GM10266 (cell line): Measurements from ENCODE around the gene HSDL2.
"Not testable (repeated sequence)": the region's sequence is repeated elsewhere in the genome, so short reads cannot be mapped to it uniquely, and the experiment has no call there.

Source experiments
- DNase-seq: peaks from one replicate; pipeline ENCODE4 v3.0.0; 2012; ENCODE audit errors: extremely low spot score
- TF ChIP-seq, protein P1 (sequence below): IDR thresholded peaks from 2 replicates; pipeline ENCODE4 v1.5.1; 2012; ENCODE audit warnings: mild to moderate bottlenecking, low read depth; ENCODE audit not compliant: control insufficient read depth, insufficient read depth; ENCODE audit errors: missing control alignments

The HSDL2 gene

DNA sequence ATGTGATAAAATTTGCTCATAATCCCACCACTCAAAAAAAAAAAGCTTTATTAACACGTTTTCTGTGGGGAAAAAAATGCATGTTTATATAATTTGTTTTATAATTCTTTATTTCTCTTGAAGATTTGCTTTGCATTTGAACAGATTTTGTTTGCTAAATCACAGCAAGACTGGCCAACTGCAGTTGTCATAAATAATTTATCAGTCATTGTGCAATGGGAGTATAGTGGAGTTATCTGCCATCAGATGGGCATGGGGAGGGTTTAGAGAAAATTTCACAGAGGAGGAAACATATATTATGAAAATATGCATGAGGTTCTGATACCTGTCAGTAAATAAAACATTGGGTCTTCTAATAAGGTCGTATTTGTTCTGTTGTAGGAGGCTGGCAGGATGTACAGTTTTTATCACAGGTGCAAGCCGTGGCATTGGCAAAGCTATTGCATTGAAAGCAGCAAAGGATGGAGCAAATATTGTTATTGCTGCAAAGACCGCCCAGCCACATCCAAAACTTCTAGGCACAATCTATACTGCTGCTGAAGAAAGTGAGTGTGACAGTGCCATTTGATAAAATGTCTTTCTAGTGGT, 23.8 kb downstream of the HSDL2 start:
- TF ChIP-seq, protein P1, sequence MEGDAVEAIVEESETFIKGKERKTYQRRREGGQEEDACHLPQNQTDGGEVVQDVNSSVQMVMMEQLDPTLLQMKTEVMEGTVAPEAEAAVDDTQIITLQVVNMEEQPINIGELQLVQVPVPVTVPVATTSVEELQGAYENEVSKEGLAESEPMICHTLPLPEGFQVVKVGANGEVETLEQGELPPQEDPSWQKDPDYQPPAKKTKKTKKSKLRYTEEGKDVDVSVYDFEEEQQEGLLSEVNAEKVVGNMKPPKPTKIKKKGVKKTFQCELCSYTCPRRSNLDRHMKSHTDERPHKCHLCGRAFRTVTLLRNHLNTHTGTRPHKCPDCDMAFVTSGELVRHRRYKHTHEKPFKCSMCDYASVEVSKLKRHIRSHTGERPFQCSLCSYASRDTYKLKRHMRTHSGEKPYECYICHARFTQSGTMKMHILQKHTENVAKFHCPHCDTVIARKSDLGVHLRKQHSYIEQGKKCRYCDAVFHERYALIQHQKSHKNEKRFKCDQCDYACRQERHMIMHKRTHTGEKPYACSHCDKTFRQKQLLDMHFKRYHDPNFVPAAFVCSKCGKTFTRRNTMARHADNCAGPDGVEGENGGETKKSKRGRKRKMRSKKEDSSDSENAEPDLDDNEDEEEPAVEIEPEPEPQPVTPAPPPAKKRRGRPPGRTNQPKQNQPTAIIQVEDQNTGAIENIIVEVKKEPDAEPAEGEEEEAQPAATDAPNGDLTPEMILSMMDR = no peak
- DNase-seq = no peak

DNA sequence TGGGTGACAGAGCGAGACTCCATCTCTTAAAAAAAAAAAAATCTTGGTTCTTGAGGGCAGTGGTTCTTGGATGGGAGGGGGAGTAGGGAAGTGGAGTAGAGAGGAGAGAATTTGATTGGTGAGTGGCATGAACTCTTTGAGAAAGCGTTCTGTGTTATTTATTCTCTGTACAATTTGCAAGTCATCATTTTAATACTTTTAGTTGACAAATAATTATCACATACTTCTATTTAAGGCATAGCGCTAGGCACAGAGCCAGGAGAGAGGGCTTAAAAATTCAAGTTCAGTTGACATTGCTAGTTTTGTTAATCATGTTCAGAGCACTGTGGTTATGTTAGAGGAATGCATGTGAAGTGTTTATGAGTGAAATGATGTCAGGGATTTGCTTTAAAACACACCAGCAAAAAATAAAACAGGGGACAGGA, 24.6 kb downstream of the HSDL2 start:
- TF ChIP-seq, protein P1 = no peak
- no peak for DNase-seq

DNA sequence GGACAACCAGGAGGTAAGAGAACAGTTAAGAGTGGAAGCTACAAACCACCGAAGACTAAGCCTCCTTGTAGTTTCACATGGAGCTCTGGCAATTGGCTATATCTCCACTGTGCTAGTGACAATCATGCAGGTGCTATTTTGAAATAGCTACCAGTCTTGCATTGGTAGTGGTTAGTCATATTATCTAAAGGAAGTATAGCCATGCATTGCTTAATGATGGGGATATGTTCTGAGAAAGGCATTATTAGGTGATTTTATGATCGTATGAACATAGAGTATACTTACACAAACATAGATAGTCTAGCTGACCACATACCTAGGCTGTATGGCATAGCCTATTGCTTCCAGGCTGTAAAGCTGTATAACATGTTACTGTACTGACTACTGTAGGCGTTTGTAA, 28.4 kb downstream of the HSDL2 start:
- TF ChIP-seq, protein P1 = no peak
- no peak for DNase-seq

DNA sequence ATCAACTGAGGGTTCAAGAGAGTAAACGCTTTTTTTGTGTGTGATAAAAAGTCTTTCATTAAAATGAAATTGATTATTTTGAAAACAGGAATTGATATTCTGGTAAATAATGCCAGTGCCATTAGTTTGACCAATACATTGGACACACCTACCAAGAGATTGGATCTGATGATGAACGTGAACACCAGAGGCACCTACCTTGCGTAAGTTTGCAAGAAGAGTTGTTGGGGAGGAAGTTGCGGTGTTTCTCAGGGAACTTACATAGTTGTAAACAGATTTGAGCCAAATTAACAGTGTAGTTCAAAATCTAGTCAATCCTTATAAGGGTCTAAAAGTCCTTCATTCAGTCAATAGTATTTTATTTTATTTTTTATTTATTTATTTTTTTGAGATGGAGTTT, 28.9 kb downstream of the HSDL2 start:
- TF ChIP-seq, protein P1 = no peak
- DNase-seq = no peak

DNA sequence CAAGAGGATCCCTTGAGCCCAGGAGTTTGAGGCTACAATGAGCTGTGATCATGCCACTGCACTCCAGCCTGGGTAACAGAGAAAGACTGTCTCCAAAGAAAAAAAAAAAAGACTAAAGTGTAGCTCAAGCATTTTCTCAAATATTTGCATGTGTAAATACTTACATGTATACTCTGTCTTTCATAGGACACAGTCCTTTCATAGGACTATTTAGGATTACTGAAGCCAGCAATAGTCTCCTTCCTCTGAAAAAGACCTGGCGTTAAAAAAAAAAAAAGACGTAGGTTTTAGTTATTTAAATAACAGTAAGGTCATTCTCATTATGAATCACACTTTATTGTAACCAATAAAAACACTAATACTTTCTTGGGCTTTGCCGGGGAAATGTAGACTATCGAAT, 29.9 kb downstream of the HSDL2 start:
- TF ChIP-seq, protein P1 = no peak
- DNase-seq = no peak

DNA sequence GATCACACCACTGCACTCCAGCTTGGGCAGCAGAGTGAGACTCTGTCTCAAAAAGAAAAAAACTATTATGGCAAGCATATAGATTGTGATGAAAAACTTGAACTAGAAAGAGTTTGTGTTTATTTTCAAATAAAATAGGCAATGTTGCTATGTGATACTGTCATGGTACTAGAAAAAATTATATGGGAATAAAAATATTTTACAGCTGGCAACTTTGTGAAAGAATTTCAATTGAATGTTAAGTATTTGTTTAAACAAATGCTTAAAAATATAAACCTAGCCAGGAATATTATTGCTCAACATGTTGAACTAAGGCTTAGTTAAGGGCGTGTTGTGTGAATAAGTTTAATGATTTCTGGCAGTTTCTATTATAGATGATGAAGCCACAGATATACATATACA, 31.7 kb downstream of the HSDL2 start:
- no peak for DNase-seq
- TF ChIP-seq, protein P1 = no peak

DNA sequence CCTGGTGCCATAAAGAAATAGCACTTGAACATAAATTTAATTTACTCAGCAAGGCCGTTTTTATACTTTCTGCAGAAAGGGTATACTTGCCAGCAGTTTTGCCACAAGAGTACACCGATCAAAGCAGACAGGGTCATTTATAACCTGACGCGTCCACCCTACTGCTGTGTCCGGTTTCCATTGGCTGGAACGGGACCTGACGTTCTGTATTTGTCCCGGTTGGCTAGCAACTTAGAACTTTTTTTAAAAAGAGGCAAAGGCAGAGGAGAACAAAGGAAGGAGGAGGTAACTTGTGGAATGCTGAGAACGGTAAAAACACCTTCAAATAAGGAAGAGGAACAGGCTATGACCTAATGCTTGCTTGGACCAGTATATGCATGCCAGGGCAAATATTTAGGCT, 33.8 kb downstream of the HSDL2 start:
- DNase-seq = not testable (repeated sequence)

DNA sequence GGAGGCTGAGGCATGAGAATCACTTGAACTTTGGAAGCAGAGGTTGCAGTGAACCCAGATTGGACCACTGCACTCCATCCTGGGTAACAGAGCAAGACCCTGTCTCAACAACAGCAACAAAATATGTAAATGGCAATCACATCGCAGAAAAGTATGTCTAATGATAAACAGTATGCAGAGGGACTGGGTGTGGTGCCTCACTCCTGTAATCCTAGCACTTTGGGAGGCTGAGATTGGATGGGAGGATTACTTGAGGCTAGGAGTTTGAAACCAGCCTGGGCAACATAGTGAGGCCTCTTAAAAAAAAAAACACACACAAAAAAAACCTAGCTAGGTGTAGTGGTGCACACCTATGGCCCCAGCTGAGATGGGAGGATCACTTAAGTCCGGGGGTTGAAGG, 40.3 kb downstream of the HSDL2 start:
- TF ChIP-seq, protein P1 = no peak

More for the DNA sequence above, 40.3 kb downstream of the HSDL2 start:
- DNase-seq = no peak
